Iris pigment epithelial cell (primary cell): ENCODE measurements around the gene MACROH2A2.

ENCODE experiments used
- DNase-seq: peaks from one replicate; pipeline ENCODE4 v3.0.0-alpha.2; 2011; ENCODE audit warnings: low read depth

MACROH2A2 gene

GRCh38 chr10:70130878-70131559 is 78.4 kb downstream of the MACROH2A2 start:
- DNase-seq: peak; percentile 66

GRCh38 chr10:70131560-70131937 is 78.9 kb downstream of the MACROH2A2 start:
- DNase-seq: no peak

- peak; percentile 65 for DNase-seq
Measured at GRCh38 chr10:70132098-70133029, 79.7 kb downstream of the MACROH2A2 start, which contains the start of gene AIFM2. TSS of gene AIFM2 (minus strand) at chr10:70132825. CDS start at chr10:70124084, 8,741 bp downstream.

- no peak for DNase-seq
Measured at GRCh38 chr10:70135046-70135445, 82.4 kb downstream of the MACROH2A2 start.

- DNase-seq: no peak
Measured at GRCh38 chr10:70135684-70136083, 83.0 kb downstream of the MACROH2A2 start.

- DNase-seq: no peak
Measured at GRCh38 chr10:70137135-70137534, 84.5 kb downstream of the MACROH2A2 start.

- no peak for DNase-seq
Measured at GRCh38 chr10:70137927-70138883, 85.6 kb downstream of the MACROH2A2 start.

- no peak for DNase-seq
Measured at GRCh38 chr10:70139151-70139996, 86.7 kb downstream of the MACROH2A2 start.

GRCh38 chr10:70139997-70140250 is 87.3 kb downstream of the MACROH2A2 start:
- no peak for DNase-seq

GRCh38 chr10:70140297-70140696 is 87.7 kb downstream of the MACROH2A2 start:
- no peak for DNase-seq

- no peak for DNase-seq
Measured at GRCh38 chr10:70142555-70142954, 89.9 kb downstream of the MACROH2A2 start.

GRCh38 chr10:70144372-70145110 is 91.9 kb downstream of the MACROH2A2 start:
- no peak for DNase-seq

- no peak for DNase-seq
Measured at GRCh38 chr10:70145166-70145665, 92.6 kb downstream of the MACROH2A2 start.

- DNase-seq: peak; percentile 66
Measured at GRCh38 chr10:70145666-70146488, 93.2 kb downstream of the MACROH2A2 start.

- DNase-seq: peak; percentile 98
Measured at GRCh38 chr10:70146489-70147258, 94.0 kb downstream of the MACROH2A2 start, which contains the start of gene TYSND1. TSS of gene TYSND1 (minus strand) at chr10:70146700. CDS start at chr10:70146586, 114 bp downstream.

GRCh38 chr10:70147259-70147625 is 94.6 kb downstream of the MACROH2A2 start:
- DNase-seq: no peak

GRCh38 chr10:70148516-70148915 is 95.9 kb downstream of the MACROH2A2 start:
- DNase-seq: no peak

- no peak for DNase-seq
Measured at GRCh38 chr10:70155255-70155838, 102.7 kb downstream of the MACROH2A2 start.
